ENCODE results near the gene TEAD1. TPM values are rescaled to one million over a fixed set of nuclear protein-coding genes. Genes with fewer than 3 reads are reported as not detected.

The TEAD1 gene
- total and polyA plus RNA-seq, 9 donors: 20.0 to 84.1 (median 67.6) TPM

- Histone ChIP-seq H3K4me1 (ENCODE audit: insufficient read depth) (peaks cover 23% of the 10 kb centered on the region), H3K4me3 (no peak overlapping the region), H3K27me3 (no peaks in the 10 kb centered on the region), H3K36me3 (no peaks in the 10 kb centered on the region), H3K9me3 (no peaks in the 10 kb centered on the region), H3K27ac (no peak overlapping the region)
- DNase-seq: no peak
- WGBS, 3 donors: 73 to 92% (median 79%) methylated on average over 1 of the region's 1 CpG
- no peak for TF ChIP-seq CTCF (IDR thresholded peaks at IDR 0.05)
- no peak for TF ChIP-seq EP300 (IDR thresholded peaks at IDR 0.05)
- TF ChIP-seq POLR2A (IDR thresholded peaks at IDR 0.05): no peak
- intact Hi-C loops (cut with DNase I): no loop called here
Measured at GRCh38 chr11:12772324-12772723, 98.1 kb downstream of the TEAD1 start.

- Histone ChIP-seq H3K4me1 (ENCODE audit: insufficient read depth) (peaks cover 21% of the 10 kb centered on the region), H3K36me3 (no peaks in the 10 kb centered on the region), H3K4me3 (no peak overlapping the region), H3K27me3 (no peaks in the 10 kb centered on the region), H3K9me3 (no peaks in the 10 kb centered on the region), H3K27ac (no peak overlapping the region)
- intact Hi-C loops (cut with DNase I): no loop called here
- no peak for DNase-seq
- no peak for TF ChIP-seq POLR2A (IDR thresholded peaks at IDR 0.05)
- no peak for TF ChIP-seq CTCF (IDR thresholded peaks at IDR 0.05)
- 52 to 66% (median 55%) methylated on average over 2 of the region's 2 CpGs for WGBS, 3 donors
Measured at GRCh38 chr11:12773591-12773990, 99.4 kb downstream of the TEAD1 start.

GRCh38 chr11:12775955-12776354 lies 101.7 kb downstream of the TEAD1 start:
- Histone ChIP-seq H3K4me1 (ENCODE audit: insufficient read depth) (peaks cover 13% of the 10 kb centered on the region), H3K27ac (no peak overlapping the region), H3K4me3 (no peak overlapping the region), H3K9me3 (no peaks in the 10 kb centered on the region), H3K27me3 (no peaks in the 10 kb centered on the region), H3K36me3 (no peaks in the 10 kb centered on the region)
- TF ChIP-seq CTCF (IDR thresholded peaks at IDR 0.05): no peak
- 79 to 83% (median 80%) methylated on average over 10 of the region's 10 CpGs for WGBS, 3 donors
- DNase-seq: no peak
- intact Hi-C loops (cut with DNase I): no loop called here

GRCh38 chr11:12777208-12777874 lies 103.1 kb downstream of the TEAD1 start:
- intact Hi-C loops (cut with DNase I): no loop called here
- Histone ChIP-seq H3K27me3 (no peaks in the 10 kb centered on the region), H3K36me3 (no peaks in the 10 kb centered on the region), H3K4me1 (ENCODE audit: insufficient read depth) (peaks cover 6% of the 10 kb centered on the region), H3K27ac (no peak overlapping the region), H3K4me3 (no peak overlapping the region), H3K9me3 (no peaks in the 10 kb centered on the region)
- no peak for TF ChIP-seq POLR2A (IDR thresholded peaks at IDR 0.05)
- no peak for TF ChIP-seq EP300 (IDR thresholded peaks at IDR 0.05)
- no peak for TF ChIP-seq CTCF (IDR thresholded peaks at IDR 0.05)
- DNase-seq: no peak
- WGBS, 3 donors: 91 to 94% (median 92%) methylated on average over 5 of the region's 5 CpGs
